GM12878 (cell line): ENCODE results near the gene KIF14. TPM values are rescaled to one million over a fixed set of nuclear protein-coding genes. Genes with fewer than 3 reads are reported as not detected.

ENCODE experiments used
- ASH2L ChIP-seq: fragments of 300-600, 200-600 bp; sonication (generic); IDR thresholded peaks from 2 replicates; pipeline ENCODE4 v1.6.1; 2017; ENCODE audit warnings: low read depth, mild to moderate bottlenecking, borderline replicate concordance
- ATF7 ChIP-seq: fragments of 450-650 bp; IDR thresholded peaks from 2 replicates; pipeline ENCODE4 v1.6.1; 2016; ENCODE audit warnings: low read depth, mild to moderate bottlenecking
- BACH1 ChIP-seq: fragments of 450-650 bp; IDR thresholded peaks from 2 replicates; pipeline ENCODE4 v1.6.1; 2017; ENCODE audit warnings: mild to moderate bottlenecking, borderline replicate concordance
- DPF2 ChIP-seq: fragments of 450-650 bp; IDR thresholded peaks from 2 replicates; pipeline ENCODE4 v1.6.1; 2017; ENCODE audit warnings: mild to moderate bottlenecking
- EP300 ChIP-seq, 2 experiments: fragments of 150-350 bp in 1 of 2; IDR thresholded peaks; 2 replicates each; pipeline ENCODE4 v1.6.1; 2011 to 2012; ENCODE audit warnings: low read depth in 2 of 2, low read length in 2 of 2, borderline replicate concordance in 1 of 2, improper control_type of control experiment in 1 of 2, inconsistent platforms in 1 of 2; ENCODE audit not compliant: control insufficient read depth in 1 of 2
- GABPA ChIP-seq: IDR thresholded peaks from 2 replicates; pipeline ENCODE4 v1.6.1; 2014; ENCODE audit warnings: antibody characterized with exemption, low read depth, mild to moderate bottlenecking, inconsistent platforms
- HCFC1 ChIP-seq: fragments of 150-350 bp; IDR thresholded peaks from 2 replicates; pipeline ENCODE4 v1.6.1; 2014; ENCODE audit warnings: low read length
- KAT2A ChIP-seq: conservative IDR thresholded peaks from 2 replicates; pipeline ENCODE4 v1.6.1; 2011; ENCODE audit warnings: low read depth, low read length; ENCODE audit not compliant: control insufficient read depth
- MXI1 ChIP-seq: fragments of 150-350 bp; IDR thresholded peaks from 2 replicates; pipeline ENCODE4 v1.6.1; 2011; ENCODE audit warnings: low read depth, mild to moderate bottlenecking, inconsistent platforms, low read length, improper control_type of control experiment
- NFIC ChIP-seq: IDR thresholded peaks from 2 replicates; pipeline ENCODE4 v1.6.1; 2012; ENCODE audit warnings: low read depth, mild to moderate bottlenecking, inconsistent platforms, low read length, moderate library complexity
- NFYA ChIP-seq: IDR thresholded peaks from 2 replicates; pipeline ENCODE4 v1.6.1; 2011; ENCODE audit warnings: low read depth, mild to moderate bottlenecking, low read length, improper control_type of control experiment, borderline replicate concordance
- NRF1 ChIP-seq: conservative IDR thresholded peaks from 2 replicates; pipeline ENCODE4 v1.6.1; 2011; ENCODE audit warnings: mild to moderate bottlenecking, low read depth, low read length, improper control_type of control experiment
- PAX5 ChIP-seq: IDR thresholded peaks from 2 replicates; pipeline ENCODE4 v1.6.1; 2011; ENCODE audit warnings: low read depth, low read length, borderline replicate concordance
- POLR2AphosphoS2 ChIP-seq: IDR thresholded peaks from 2 replicates; pipeline ENCODE4 v1.6.1; 2011; ENCODE audit warnings: low read depth, mild to moderate bottlenecking, low read length, improper control_type of control experiment, moderate library complexity
- RB1 ChIP-seq: fragments of 450-650 bp; formaldehyde crosslinking; IDR thresholded peaks from 2 replicates; pipeline ENCODE4 v1.6.1; 2017; ENCODE audit warnings: mild to moderate bottlenecking, borderline replicate concordance
- RFX5 ChIP-seq: IDR thresholded peaks from 2 replicates; pipeline ENCODE4 v1.6.1; 2011; ENCODE audit warnings: low read depth, low read length, improper control_type of control experiment
- SIN3A ChIP-seq: IDR thresholded peaks from 2 replicates; pipeline ENCODE4 v1.6.1; 2012; ENCODE audit warnings: low read depth, low read length, improper control_type of control experiment
- SREBF1 ChIP-seq: IDR thresholded peaks from 2 replicates; pipeline ENCODE4 v1.6.1; 2012; ENCODE audit warnings: mild to moderate bottlenecking, low read length
- ZNF217 ChIP-seq: fragments of 450-650 bp; IDR thresholded peaks from 2 replicates; pipeline ENCODE4 v1.6.1; 2017; ENCODE audit warnings: antibody characterized with exemption, mild to moderate bottlenecking
- polyA plus RNA-seq, 11 experiments: library from polyadenylated mRNA; depleted of rRNA in 4 of 11; unstranded in 6 of 11; stranded (reverse) in 5 of 11; fragments of >200 nt; fragmentation: Nextera tagmentation in 4 of 11; fragmentation: Illumina TruSeq in 1 of 11; extraction: Ambion mirVana in 4 of 11; extraction: Trizol in 1 of 11; gene quantifications; 1 replicate in 1 of 11; 2 replicates in 10 of 11; pipeline versions ENCODE4 v1.2.1 to v1.2.3, GENCODE V29; 2011 to 2016; ENCODE audit warnings: inconsistent platforms in 2 of 11, missing spikeins in 2 of 11, low read depth in 1 of 11
- total RNA-seq, 4 experiments: library from RNA; depleted of rRNA in 3 of 4; stranded (reverse); fragments of >200 nt in 3 of 4; fragmentation: Illumina TruSeq in 1 of 4; extraction: Trizol in 1 of 4; gene quantifications; 2 replicates each; pipeline versions ENCODE4 v1.2.1 to v1.2.3, GENCODE V29; 2013 to 2021
- TF ChIP-seq, protein P1 (sequence below): fragments of 450-650 bp; IDR thresholded peaks from 2 replicates; pipeline ENCODE4 v1.6.1; 2017; ENCODE audit warnings: mild to moderate bottlenecking, moderate library complexity
- TF ChIP-seq, protein P2 (sequence below): fragments of 450-650 bp; IDR thresholded peaks from 2 replicates; pipeline ENCODE4 v1.6.1; 2016; ENCODE audit warnings: mild to moderate bottlenecking
- TF ChIP-seq, protein P3 (sequence below): IDR thresholded peaks from 2 replicates; pipeline ENCODE4 v1.6.1; 2012; ENCODE audit warnings: low read depth, low read length, improper control_type of control experiment
- TF ChIP-seq, protein P4 (sequence below): fragments of 450-650 bp; IDR thresholded peaks from 2 replicates; pipeline ENCODE4 v1.6.1; 2017; ENCODE audit warnings: mild to moderate bottlenecking, low read depth, inconsistent platforms; ENCODE audit not compliant: poor library complexity, severe bottlenecking

Gene KIF14
- total and polyA plus RNA-seq, 10 of the 15 experiments (the other 5 are each of a cell fraction or from before 2014, with no cell fraction given) = 6.8 to 25.5 (median 14.4) TPM

DNA sequence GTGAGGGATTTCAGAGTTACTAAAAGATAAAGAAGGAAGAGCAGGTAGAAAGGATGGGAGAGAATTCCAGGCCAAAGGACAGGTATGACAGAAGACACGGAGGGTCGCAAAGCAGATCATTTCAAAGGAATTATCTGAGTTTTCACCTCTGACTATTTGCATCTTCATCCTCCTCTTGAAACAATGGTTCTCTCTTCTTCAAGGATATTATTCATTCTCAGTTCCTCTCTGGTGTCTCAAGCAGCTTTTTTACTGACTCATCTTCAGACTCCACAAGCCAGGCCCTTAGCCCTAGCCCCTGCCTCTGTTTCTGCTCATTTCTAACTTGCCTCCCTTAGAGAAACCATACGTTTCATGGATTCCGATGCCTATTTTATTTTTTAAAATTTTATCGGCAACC, 34.1 kb upstream of the KIF14 start (continued):
- TF ChIP-seq, protein P1, sequence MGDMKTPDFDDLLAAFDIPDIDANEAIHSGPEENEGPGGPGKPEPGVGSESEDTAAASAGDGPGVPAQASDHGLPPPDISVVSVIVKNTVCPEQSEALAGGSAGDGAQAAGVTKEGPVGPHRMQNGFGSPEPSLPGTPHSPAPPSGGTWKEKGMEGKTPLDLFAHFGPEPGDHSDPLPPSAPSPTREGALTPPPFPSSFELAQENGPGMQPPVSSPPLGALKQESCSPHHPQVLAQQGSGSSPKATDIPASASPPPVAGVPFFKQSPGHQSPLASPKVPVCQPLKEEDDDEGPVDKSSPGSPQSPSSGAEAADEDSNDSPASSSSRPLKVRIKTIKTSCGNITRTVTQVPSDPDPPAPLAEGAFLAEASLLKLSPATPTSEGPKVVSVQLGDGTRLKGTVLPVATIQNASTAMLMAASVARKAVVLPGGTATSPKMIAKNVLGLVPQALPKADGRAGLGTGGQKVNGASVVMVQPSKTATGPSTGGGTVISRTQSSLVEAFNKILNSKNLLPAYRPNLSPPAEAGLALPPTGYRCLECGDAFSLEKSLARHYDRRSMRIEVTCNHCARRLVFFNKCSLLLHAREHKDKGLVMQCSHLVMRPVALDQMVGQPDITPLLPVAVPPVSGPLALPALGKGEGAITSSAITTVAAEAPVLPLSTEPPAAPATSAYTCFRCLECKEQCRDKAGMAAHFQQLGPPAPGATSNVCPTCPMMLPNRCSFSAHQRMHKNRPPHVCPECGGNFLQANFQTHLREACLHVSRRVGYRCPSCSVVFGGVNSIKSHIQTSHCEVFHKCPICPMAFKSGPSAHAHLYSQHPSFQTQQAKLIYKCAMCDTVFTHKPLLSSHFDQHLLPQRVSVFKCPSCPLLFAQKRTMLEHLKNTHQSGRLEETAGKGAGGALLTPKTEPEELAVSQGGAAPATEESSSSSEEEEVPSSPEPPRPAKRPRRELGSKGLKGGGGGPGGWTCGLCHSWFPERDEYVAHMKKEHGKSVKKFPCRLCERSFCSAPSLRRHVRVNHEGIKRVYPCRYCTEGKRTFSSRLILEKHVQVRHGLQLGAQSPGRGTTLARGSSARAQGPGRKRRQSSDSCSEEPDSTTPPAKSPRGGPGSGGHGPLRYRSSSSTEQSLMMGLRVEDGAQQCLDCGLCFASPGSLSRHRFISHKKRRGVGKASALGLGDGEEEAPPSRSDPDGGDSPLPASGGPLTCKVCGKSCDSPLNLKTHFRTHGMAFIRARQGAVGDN = peak; percentile 47; the same call in 1 of the 2 replicates
- TF ChIP-seq NFYA (no peak), RFX5 (no peak), SIN3A (no peak), BACH1 (peak; percentile 75; the same call in 1 of the 2 replicates), RB1 (no peak), HCFC1 (no peak), EP300 (IDR thresholded peaks at IDR 0.05; ENCODE audit: borderline replicate concordance in 1 of 2, control insufficient read depth in 1 of 2, low read depth in 2 of 2, low read length in 2 of 2) (peak; percentile 54 to 92; a peak in 3 of 4 replicates), SREBF1 (no peak), ASH2L (no peak), ZNF217 (no peak), POLR2AphosphoS2 (no peak), ATF7 (peak; percentile 80), NRF1 (no peak), KAT2A (no peak), DPF2 (peak; percentile 94), GABPA (no peak), NFIC (peak; percentile 81), MXI1 (no peak), PAX5 (0 out of 2 replicates have a peak, but pooled peaks have one; percentile 34)
- TF ChIP-seq, protein P2, sequence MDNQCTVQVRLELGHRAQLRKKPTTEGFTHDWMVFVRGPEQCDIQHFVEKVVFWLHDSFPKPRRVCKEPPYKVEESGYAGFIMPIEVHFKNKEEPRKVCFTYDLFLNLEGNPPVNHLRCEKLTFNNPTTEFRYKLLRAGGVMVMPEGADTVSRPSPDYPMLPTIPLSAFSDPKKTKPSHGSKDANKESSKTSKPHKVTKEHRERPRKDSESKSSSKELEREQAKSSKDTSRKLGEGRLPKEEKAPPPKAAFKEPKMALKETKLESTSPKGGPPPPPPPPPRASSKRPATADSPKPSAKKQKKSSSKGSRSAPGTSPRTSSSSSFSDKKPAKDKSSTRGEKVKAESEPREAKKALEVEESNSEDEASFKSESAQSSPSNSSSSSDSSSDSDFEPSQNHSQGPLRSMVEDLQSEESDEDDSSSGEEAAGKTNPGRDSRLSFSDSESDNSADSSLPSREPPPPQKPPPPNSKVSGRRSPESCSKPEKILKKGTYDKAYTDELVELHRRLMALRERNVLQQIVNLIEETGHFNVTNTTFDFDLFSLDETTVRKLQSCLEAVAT = no peak; the same call in 1 of the 2 replicates
- TF ChIP-seq, protein P3, sequence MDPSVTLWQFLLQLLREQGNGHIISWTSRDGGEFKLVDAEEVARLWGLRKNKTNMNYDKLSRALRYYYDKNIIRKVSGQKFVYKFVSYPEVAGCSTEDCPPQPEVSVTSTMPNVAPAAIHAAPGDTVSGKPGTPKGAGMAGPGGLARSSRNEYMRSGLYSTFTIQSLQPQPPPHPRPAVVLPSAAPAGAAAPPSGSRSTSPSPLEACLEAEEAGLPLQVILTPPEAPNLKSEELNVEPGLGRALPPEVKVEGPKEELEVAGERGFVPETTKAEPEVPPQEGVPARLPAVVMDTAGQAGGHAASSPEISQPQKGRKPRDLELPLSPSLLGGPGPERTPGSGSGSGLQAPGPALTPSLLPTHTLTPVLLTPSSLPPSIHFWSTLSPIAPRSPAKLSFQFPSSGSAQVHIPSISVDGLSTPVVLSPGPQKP = no peak
- TF ChIP-seq, protein P4, sequence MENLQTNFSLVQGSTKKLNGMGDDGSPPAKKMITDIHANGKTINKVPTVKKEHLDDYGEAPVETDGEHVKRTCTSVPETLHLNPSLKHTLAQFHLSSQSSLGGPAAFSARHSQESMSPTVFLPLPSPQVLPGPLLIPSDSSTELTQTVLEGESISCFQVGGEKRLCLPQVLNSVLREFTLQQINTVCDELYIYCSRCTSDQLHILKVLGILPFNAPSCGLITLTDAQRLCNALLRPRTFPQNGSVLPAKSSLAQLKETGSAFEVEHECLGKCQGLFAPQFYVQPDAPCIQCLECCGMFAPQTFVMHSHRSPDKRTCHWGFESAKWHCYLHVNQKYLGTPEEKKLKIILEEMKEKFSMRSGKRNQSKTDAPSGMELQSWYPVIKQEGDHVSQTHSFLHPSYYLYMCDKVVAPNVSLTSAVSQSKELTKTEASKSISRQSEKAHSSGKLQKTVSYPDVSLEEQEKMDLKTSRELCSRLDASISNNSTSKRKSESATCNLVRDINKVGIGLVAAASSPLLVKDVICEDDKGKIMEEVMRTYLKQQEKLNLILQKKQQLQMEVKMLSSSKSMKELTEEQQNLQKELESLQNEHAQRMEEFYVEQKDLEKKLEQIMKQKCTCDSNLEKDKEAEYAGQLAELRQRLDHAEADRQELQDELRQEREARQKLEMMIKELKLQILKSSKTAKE = peak; percentile 42
